SJSA1 (cell line): Measurements from ENCODE around the gene RPL18. TPM values are rescaled to one million over a fixed set of nuclear protein-coding genes. Genes with fewer than 3 reads are reported as not detected.
A peak's percentile ranks its signal among the peaks of the same experiment; 100 is the strongest.

Experiments used
- DNase-seq, 2 experiments: peaks; one replicate each; pipeline ENCODE4 v3.0.0-alpha.2; 2015 to 2020; ENCODE audit warnings: low spot score in 2 of 2, low read depth in 1 of 2
- H3K27ac ChIP-seq: fragments of 250-450 bp; sonication (Bioruptor Pico); 2 replicates; pipeline ENCODE4 v1.5.1; 2020; ENCODE audit warnings: mild to moderate bottlenecking, moderate library complexity
- H3K27me3 ChIP-seq: fragments of 250-450 bp; sonication (Bioruptor Pico); replicated peaks from 2 replicates; pipeline ENCODE4 v1.5.1; 2020; ENCODE audit warnings: mild to moderate bottlenecking, moderate library complexity
- H3K36me3 ChIP-seq: fragments of 250-450 bp; sonication (Bioruptor Pico); 2 replicates; pipeline ENCODE4 v1.5.1; 2020; ENCODE audit warnings: mild to moderate bottlenecking
- H3K4me1 ChIP-seq: fragments of 250-450 bp; sonication (Bioruptor Pico); replicated peaks from 2 replicates; pipeline ENCODE4 v1.6.1; 2021; ENCODE audit warnings: mild to moderate bottlenecking
- H3K4me3 ChIP-seq: fragments of 250-450 bp; sonication (Bioruptor Pico); 2 replicates; pipeline ENCODE4 v1.5.1; 2020; ENCODE audit warnings: mild to moderate bottlenecking
- H3K9me3 ChIP-seq: fragments of 250-450 bp; sonication (Bioruptor Pico); replicated peaks from 2 replicates; pipeline ENCODE4 v1.5.1; 2020; ENCODE audit warnings: mild to moderate bottlenecking
- total RNA-seq: library from RNA; depleted of rRNA; stranded (reverse); fragments of >200 nt; shearing (Covaris generic); gene quantifications from 2 replicates; pipeline ENCODE4 v1.2.3, GENCODE V29; 2014

The RPL18 gene
- total RNA-seq, 1 experiment from 2014 or later = 1,668 TPM

- DNase-seq = no peak
- H3K9me3 ChIP-seq = no peaks in the 10 kb centered on the region
- H3K4me3 ChIP-seq = no peak overlapping the region
- H3K27me3 ChIP-seq = no peaks in the 10 kb centered on the region
- H3K27ac ChIP-seq = no peak overlapping the region
- peaks cover 27% of the 10 kb centered on the region for H3K4me1 ChIP-seq
- H3K36me3 ChIP-seq = no peaks in the 10 kb centered on the region
Measured at GRCh38 chr19:48651683-48652048, 32.7 kb upstream of the RPL18 start.

DNA sequence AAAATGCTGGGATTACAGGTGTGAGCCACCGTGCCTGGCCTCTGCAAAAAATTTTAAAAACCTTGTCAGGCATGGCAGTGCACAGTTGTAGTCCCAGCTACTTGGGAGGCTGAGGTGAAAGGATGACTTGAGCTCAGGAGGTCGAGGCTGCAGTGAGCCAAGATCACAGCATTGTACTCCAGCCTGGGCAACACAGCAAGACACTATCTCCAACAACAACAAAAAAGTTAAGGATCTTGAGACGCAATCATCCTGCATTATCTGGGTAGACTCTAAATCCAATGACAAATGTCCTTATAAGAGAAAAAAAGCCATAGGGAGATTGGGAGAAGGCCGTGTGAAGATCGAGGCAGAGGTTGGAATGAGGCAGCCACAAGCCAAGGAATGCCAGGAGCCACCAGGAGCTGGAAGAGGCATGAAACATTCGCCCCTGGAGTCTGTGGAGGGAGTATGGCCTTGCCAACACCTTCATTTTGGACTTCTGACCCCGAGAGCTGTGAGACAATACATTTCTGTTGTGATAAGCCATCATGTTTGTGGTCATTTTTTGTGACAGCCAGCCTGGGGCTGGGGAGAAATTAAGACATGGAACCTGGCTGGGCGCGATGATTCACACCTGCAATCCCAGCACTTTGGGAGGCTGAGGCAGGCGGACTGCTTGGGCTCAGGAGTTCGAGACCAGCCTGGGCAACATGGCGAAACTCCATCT, 32.1 kb upstream of the RPL18 start:
- no peak overlapping the region for H3K27ac ChIP-seq

GRCh38 chr19:48648134-48648533, 29.2 kb upstream of the RPL18 start:
- H3K4me1 ChIP-seq = peaks cover 22% of the 10 kb centered on the region
- no peaks in the 10 kb centered on the region for H3K36me3 ChIP-seq
- no peak overlapping the region for H3K4me3 ChIP-seq
- no peak for DNase-seq
- no peak overlapping the region for H3K27ac ChIP-seq
- no peaks in the 10 kb centered on the region for H3K9me3 ChIP-seq
- H3K27me3 ChIP-seq = peaks cover 13% of the 10 kb centered on the region

More for the DNA sequence above, 32.1 kb upstream of the RPL18 start:
- Histone ChIP-seq H3K9me3 (no peaks in the 10 kb centered on the region), H3K27me3 (peaks cover 3% of the 10 kb centered on the region; the same call in 1 of the 2 replicates), H3K4me1 (peaks cover 26% of the 10 kb centered on the region), H3K4me3 (no peak overlapping the region), H3K36me3 (no peaks in the 10 kb centered on the region)
- no peak for DNase-seq

DNA sequence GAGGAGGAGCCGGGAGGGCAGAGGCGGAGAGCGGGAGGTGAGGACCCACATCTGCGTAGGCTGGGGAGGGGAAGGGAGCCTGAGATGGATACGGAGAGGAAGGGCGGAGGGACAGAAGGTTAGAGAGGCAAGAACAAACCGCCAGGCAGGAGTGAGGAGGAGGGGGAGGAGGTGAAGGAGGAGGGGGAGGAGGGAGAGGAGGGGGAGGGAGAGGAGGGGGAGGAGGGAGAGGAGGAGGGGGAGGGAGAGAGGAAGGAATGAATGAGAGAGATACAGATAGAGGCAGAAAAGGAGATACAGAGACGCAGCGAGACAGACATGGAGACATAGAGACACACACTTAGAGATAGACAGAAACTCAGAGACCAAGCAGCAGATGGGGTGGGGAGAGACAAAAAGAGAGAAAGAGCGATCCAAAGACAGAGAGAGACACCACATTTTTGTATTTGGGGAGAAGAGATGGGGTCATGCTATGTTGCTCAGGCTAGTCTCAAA, 27.8 kb upstream of the RPL18 start:
- peaks cover 19% of the 10 kb centered on the region for H3K4me1 ChIP-seq
- H3K4me3 ChIP-seq = peak overlapping the region; percentile 24
- H3K36me3 ChIP-seq = no peaks in the 10 kb centered on the region
- peaks cover 13% of the 10 kb centered on the region for H3K27me3 ChIP-seq
- H3K9me3 ChIP-seq = no peaks in the 10 kb centered on the region
- no peak for DNase-seq
- H3K27ac ChIP-seq = no peak overlapping the region

- Histone ChIP-seq H3K4me1 (peaks cover 19% of the 10 kb centered on the region), H3K27ac (no peak within 1 kb of the TSS), H3K36me3 (no peaks in the 10 kb centered on the region), H3K9me3 (no peaks in the 10 kb centered on the region), H3K4me3 (peak within 1 kb of the TSS; percentile 24), H3K27me3 (peaks cover 13% of the 10 kb centered on the region)
- DNase-seq = peak; percentile 65 to 88
Measured at GRCh38 chr19:48646001-48646721, 27.2 kb upstream of the RPL18 start, which contains the start of gene CA11. TSS of gene CA11 (minus strand) at chr19:48646187. CDS start at chr19:48645632, 555 bp downstream.

DNA sequence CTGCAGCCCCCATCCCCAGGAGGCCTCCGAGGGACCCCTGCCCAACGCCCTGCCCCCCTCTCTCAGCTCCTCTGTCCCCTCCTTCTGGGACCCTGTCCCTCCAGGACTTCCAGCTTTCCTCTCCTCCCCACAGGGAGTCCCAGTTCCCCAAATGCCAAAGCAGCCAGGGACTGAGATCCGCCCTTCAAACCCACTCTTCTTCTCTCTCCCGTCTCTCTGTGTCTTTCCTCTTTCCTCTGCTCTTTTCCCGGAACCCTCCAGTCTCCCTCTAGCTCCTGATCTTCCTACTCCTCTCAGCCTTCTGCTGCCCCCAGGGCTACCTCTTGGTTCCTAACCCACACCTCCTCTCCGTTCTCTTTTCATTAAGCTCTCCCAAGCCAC, 26.6 kb upstream of the RPL18 start:
- Histone ChIP-seq H3K36me3 (no peaks in the 10 kb centered on the region), H3K4me3 (no peak overlapping the region), H3K9me3 (no peaks in the 10 kb centered on the region), H3K27ac (no peak overlapping the region), H3K4me1 (peaks cover 19% of the 10 kb centered on the region), H3K27me3 (peaks cover 13% of the 10 kb centered on the region)
- DNase-seq = no peak

DNA sequence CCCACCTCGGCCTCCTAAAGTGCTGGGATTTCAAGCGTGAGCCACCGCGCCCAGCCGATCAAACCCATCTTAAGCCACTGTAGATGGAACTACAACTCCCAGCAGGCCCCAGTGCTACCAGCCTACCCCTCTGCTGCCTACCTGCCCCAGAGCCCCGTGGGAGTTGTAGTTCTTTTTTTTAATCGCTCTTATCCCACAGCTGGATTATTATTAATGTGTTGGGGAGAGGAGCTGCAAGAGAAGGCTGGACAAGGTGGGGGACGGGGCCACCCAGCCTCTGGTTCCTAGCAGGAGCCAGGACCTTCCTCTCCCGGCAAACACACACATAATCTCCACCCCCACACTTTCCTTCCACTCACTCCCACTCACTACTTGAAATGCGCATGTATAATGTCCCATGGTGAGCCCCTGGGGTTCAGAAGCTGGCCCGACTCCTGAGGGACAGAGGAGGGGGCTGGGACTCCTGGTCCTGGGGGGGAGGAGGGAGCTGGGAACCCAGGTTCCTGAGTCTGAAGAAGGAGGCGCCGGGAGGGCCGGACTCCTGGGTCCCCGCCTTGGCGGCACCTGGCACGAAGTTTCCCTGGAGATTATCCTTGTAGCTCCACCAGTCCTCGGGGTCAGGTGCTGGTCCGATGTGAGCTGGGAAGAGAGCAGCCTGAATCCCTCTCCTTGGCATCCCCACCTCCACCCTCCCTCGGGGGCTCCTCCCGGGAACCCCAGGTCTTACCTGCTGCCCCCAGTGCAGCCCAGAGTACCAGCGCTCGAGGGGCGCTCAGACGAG, 26.1 kb upstream of the RPL18 start:
- H3K27ac ChIP-seq = no peak overlapping the region
- peaks cover 19% of the 10 kb centered on the region for H3K4me1 ChIP-seq
- H3K36me3 ChIP-seq = no peaks in the 10 kb centered on the region
- peak in 1 of 2 experiments; percentile 59 for DNase-seq
- no peaks in the 10 kb centered on the region for H3K9me3 ChIP-seq
- peaks cover 13% of the 10 kb centered on the region for H3K27me3 ChIP-seq
- no peak overlapping the region for H3K4me3 ChIP-seq

DNA sequence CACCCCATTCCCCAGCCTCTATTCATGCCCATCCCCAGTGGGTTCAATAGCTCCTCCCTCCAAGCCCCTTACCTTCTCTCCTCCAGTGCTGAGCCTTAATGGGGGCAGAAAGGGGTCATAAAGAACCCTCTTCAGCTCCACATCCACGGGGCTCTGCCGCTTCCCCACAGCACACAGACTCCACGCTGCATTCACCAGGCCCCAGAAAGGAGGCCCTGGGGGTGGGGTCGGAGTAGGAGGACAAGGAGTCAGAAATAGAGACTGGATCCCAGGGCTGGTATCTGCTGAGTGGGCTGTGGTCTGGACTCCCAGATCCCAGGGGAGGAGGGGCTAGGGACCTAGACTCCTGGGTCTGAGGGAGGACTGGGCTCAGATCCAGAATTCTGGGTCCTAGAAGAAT, 25.4 kb upstream of the RPL18 start:
- Histone ChIP-seq H3K4me3 (no peak overlapping the region), H3K27ac (no peak overlapping the region), H3K27me3 (peaks cover 13% of the 10 kb centered on the region), H3K9me3 (no peaks in the 10 kb centered on the region), H3K4me1 (peaks cover 13% of the 10 kb centered on the region), H3K36me3 (no peaks in the 10 kb centered on the region)
- DNase-seq = no peak

DNA sequence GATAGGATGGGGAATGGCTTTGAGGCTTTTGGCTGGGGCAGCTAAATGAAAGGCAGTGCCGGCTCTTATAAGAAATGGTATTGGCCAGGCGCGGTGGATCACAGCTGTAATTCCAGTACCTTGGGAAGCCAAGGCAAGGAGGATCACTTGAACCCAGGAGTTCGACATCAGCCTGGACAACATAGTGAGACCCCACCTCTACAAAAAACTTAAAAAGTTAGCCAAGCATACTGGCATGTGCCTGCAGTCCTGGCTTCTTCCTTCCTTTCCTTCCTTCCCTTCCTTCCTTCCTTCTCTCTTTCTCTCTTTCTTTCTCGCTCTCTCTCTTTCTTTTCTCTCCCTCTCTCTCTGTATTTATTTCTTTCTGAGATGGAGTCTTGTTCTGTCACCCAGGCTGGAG, 23.9 kb upstream of the RPL18 start:
- H3K9me3 ChIP-seq = no peaks in the 10 kb centered on the region
- no peak overlapping the region for H3K27ac ChIP-seq
- peaks cover 9% of the 10 kb centered on the region for H3K4me1 ChIP-seq
- DNase-seq = no peak
- no peak overlapping the region for H3K4me3 ChIP-seq
- H3K27me3 ChIP-seq = peaks cover 13% of the 10 kb centered on the region
- H3K36me3 ChIP-seq = no peaks in the 10 kb centered on the region

DNA sequence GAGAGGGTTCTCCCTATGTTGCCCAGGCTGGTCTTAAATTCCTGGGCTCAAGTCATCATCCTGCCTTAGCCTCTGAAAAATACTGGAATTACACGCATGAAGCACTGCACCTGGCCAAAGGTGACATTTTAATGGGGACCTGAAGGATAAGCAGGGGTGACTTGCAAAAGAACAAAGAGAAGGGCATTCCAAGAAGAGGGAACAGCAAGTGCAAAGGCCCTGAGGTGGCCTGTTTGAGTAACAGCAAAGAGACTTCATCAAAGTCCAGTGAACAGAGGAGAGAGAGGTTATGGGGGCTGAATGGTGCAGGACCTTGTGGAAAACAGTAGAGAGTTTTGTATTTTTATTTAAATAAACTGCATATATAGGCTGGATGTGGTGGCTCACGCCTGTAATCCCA, 22.9 kb upstream of the RPL18 start:
- H3K4me1 ChIP-seq = peaks cover 18% of the 10 kb centered on the region
- no peak for DNase-seq
- no peaks in the 10 kb centered on the region for H3K9me3 ChIP-seq
- no peaks in the 10 kb centered on the region for H3K36me3 ChIP-seq
- peaks cover 13% of the 10 kb centered on the region for H3K27me3 ChIP-seq
- no peak overlapping the region for H3K27ac ChIP-seq
- no peak overlapping the region for H3K4me3 ChIP-seq

DNA sequence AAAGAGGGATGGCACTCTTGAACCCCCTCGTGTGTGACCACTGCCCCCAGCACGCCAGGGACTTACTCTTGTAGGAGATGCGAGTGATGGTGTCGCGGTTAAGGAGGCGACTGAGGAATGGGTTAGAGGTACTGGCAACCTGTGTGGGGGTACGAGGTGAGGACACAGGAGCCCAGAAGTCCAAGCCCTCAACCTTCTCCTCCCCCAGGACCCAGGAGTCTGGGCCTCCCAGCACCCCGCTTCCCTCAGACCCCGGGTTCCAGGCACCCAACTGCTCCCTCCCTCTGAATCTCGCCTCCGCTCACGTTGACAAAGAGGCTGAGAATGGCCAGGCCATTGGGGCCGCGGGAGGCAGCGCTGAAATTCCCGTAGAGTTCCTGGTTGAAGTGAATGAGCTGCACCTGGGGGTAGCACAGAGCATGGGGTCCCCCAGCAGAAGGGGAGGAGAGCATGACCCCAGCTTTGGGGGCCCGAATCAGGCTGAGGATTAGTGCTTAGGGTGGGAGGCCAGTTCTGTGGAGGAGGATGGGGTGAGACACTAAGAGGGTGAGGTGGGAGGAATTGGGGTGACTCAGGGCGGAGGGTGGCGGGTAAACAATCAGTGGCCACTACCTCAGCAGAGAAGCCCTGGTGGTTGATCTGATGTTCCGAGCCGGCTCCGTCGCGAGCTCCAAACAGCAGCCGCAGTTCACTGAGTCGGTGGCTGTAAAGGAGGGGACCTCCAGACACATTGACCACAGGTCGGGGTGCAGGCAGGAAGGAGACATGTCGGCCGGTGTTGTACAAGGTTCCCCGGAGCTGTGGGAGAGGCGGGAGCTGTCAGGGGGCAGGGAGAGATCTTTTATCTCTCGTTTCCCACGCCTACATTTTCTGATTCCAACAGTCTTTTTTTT, 20.8 kb upstream of the RPL18 start:
- H3K27ac ChIP-seq = no peak overlapping the region
- no peaks in the 10 kb centered on the region for H3K36me3 ChIP-seq
- peaks cover 27% of the 10 kb centered on the region for H3K4me1 ChIP-seq
- DNase-seq = no peak
- no peaks in the 10 kb centered on the region for H3K9me3 ChIP-seq
- H3K27me3 ChIP-seq = peaks cover 5% of the 10 kb centered on the region
- no peak overlapping the region for H3K4me3 ChIP-seq

DNA sequence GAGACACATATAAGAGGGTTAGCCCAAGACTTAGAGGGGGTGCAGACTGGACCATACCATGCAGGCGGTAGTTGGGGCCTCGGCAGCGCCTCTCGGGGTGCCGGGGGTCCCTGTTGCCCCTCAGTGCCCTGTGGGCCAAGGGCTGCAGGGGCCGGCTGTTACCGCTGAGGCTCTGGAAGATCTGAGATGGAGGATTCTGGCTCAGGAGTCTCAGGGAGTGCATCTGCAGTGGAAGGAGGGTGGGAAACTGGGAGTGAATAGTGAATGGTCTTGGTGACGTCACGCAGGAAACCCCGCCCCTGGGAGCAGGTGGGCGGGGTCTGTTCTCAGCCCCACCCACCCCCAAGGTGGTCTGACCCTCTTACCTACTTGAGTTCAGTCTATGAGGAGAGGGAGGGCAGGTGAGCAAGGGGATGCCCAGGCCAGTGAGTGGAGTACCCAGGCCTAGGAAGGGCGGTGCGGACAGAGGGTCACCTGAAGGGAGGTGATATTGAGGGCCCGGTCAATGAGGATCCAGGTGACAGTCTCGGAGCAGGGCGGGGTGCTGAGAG, 19.9 kb upstream of the RPL18 start:
- no peaks in the 10 kb centered on the region for H3K36me3 ChIP-seq
- no peak overlapping the region for H3K27ac ChIP-seq
- H3K4me1 ChIP-seq = peaks cover 35% of the 10 kb centered on the region
- H3K27me3 ChIP-seq = peaks cover 5% of the 10 kb centered on the region
- H3K9me3 ChIP-seq = no peaks in the 10 kb centered on the region
- no peak for DNase-seq
- no peak overlapping the region for H3K4me3 ChIP-seq
